Measurements from ENCODE around the gene SORL1-AS1. TPM values are rescaled to one million over a fixed set of nuclear protein-coding genes. Genes with fewer than 3 reads are reported as not detected.

SORL1-AS1 gene

DNA sequence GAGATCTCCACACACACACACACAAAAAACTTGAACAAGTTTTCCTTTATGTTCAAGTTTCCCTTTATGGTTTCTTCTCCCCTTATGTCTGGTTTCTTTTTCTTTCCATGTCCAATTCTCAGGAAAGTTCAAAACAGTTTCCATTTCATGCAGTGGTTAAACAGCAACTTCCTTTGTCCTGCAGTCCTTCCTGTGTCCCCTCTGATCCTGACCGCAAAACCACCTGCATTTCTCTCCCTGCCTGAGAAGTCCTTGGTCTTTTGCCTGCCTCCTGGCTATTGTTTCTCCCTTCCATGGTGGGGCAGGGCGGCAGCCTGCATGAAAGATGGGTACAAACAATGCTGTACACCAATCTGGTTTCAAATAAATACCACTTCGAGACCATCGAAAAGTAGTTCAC is 58.9 kb downstream of the SORL1-AS1 start:
- H3K27me3 ChIP-seq: 0 out of 2 replicates have a peak, but pooled peaks cover 5% of the 10 kb centered on the region
- no peak overlapping the region for H3K4me3 ChIP-seq
- no peak for DNase-seq
- H3K9me3 ChIP-seq: no peaks in the 10 kb centered on the region
- no peaks in the 10 kb centered on the region for H3K36me3 ChIP-seq

GRCh38 chr11:121391914-121392313 is 60.9 kb downstream of the SORL1-AS1 start:
- H3K27me3 ChIP-seq: 0 out of 2 replicates have a peak, but pooled peaks cover 4% of the 10 kb centered on the region
- H3K36me3 ChIP-seq: no peaks in the 10 kb centered on the region
- H3K9me3 ChIP-seq: no peaks in the 10 kb centered on the region
- peak; percentile 30 for DNase-seq
- no peak overlapping the region for H3K4me3 ChIP-seq

GRCh38 chr11:121389651-121390050 is 63.1 kb downstream of the SORL1-AS1 start:
- Histone ChIP-seq H3K36me3 (no peaks in the 10 kb centered on the region), H3K4me3 (no peak overlapping the region), H3K9me3 (no peaks in the 10 kb centered on the region), H3K27me3 (no peaks in the 10 kb centered on the region)
- no peak for DNase-seq

Other genes starting within 250 kb of the SORL1-AS1 start
- gene SC5D, start 160.2 kb downstream of the SORL1-AS1 start, total RNA-seq (2014; rRNA removed; shearing (Covaris generic); ENCODE audit: low replicate concordance): 20.4 and 44.0 TPM in 2 replicates
- 0.59 and 0.69 TPM in 2 replicates for gene SORL1, start 653 bp downstream of the SORL1-AS1 start, total RNA-seq (2014; rRNA removed; shearing (Covaris generic); ENCODE audit: low replicate concordance)